Activated naive CD8-positive, alpha-beta T cell treated with anti-CD3 and anti-CD28 coated beads for 36 hours (primary cell): ENCODE measurements around the gene LENG9. TPM values are rescaled to one million over a fixed set of nuclear protein-coding genes. Genes with fewer than 3 reads are reported as not detected.
A peak's percentile ranks its signal among the peaks of the same experiment; 100 is the strongest.
"Not testable (repeated sequence)": the region's sequence is repeated elsewhere in the genome, so short reads cannot be mapped to it uniquely, and the experiment has no call there.

Experiments
- DNase-seq: peaks from one replicate; pipeline ENCODE4 v3.0.0; 2021
- H3K27ac Mint-ChIP-seq: one replicate; pipeline ENCODE4 v1.8.0; 2022; ENCODE audit warnings: mild to moderate bottlenecking, moderate library complexity, mixed read lengths
- H3K27me3 Mint-ChIP-seq: one replicate; pipeline ENCODE4 v1.8.0; 2022; ENCODE audit warnings: mild to moderate bottlenecking, mixed read lengths
- H3K36me3 Mint-ChIP-seq: one replicate; pipeline ENCODE4 v1.8.0; 2021; ENCODE audit warnings: mild to moderate bottlenecking, mixed read lengths
- H3K4me1 Mint-ChIP-seq: one replicate; pipeline ENCODE4 v1.8.0; 2021; ENCODE audit warnings: mixed read lengths
- H3K4me3 Mint-ChIP-seq: one replicate; pipeline ENCODE4 v1.8.0; 2022; ENCODE audit warnings: mild to moderate bottlenecking, moderate library complexity, mixed read lengths
- H3K9me3 Mint-ChIP-seq: one replicate; pipeline ENCODE4 v1.8.0; 2022; ENCODE audit warnings: mixed read lengths
- total RNA-seq, 2 experiments: library from RNA; stranded (reverse); gene quantifications; one replicate each; pipeline ENCODE4 v1.2.3, GENCODE V29; 2021

LENG9 gene
- total RNA-seq, 2 experiments from 2014 or later = 4.3 to 4.9 TPM

DNA sequence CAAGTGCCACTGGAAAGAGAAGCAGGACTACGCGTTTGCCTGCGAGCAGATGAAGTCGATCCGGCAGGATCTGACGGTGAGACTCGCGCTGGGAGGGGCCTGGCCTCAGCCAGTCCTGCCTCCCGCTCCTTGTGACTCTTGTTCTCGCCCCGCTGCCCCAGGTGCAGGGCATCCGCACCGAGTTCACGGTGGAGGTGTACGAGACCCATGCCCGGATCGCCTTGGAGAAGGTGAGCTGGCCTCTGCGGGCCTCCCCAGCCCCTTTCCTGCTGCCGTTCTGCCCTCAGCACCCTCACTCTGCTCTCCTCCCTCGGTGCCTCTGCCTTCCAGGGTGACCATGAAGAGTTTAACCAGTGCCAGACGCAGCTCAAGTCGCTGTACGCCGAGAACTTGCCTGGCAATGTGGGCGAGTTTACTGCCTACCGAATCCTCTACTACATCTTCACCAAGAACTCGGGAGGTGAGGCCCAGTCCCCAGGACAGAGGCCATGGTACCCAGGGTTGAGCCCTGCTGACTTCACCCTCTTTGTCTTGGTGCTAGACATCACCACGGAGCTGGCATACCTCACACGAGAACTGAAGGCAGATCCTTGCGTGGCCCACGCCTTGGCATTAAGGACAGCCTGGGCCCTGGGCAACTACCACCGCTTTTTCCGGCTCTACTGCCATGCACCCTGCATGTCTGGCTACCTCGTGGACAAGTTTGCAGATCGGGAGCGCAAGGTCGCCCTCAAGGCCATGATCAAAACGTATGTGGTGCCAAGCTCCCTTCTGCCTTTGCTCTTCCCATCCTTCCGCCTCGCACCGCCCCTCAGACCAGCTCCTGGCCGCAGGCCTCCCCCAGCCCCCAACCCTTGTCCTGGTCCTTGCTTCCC is 5.6 kb downstream of the LENG9 start:
- no peak for DNase-seq
- H3K36me3 Mint-ChIP-seq = peaks cover 19% of the 10 kb centered on the region
- no peak overlapping the region for H3K4me3 Mint-ChIP-seq
- H3K27ac Mint-ChIP-seq = peak overlapping the region; percentile 44
- H3K27me3 Mint-ChIP-seq = no peaks in the 10 kb centered on the region
- peaks cover 24% of the 10 kb centered on the region for H3K4me1 Mint-ChIP-seq
- H3K9me3 Mint-ChIP-seq = no peaks in the 10 kb centered on the region

DNA sequence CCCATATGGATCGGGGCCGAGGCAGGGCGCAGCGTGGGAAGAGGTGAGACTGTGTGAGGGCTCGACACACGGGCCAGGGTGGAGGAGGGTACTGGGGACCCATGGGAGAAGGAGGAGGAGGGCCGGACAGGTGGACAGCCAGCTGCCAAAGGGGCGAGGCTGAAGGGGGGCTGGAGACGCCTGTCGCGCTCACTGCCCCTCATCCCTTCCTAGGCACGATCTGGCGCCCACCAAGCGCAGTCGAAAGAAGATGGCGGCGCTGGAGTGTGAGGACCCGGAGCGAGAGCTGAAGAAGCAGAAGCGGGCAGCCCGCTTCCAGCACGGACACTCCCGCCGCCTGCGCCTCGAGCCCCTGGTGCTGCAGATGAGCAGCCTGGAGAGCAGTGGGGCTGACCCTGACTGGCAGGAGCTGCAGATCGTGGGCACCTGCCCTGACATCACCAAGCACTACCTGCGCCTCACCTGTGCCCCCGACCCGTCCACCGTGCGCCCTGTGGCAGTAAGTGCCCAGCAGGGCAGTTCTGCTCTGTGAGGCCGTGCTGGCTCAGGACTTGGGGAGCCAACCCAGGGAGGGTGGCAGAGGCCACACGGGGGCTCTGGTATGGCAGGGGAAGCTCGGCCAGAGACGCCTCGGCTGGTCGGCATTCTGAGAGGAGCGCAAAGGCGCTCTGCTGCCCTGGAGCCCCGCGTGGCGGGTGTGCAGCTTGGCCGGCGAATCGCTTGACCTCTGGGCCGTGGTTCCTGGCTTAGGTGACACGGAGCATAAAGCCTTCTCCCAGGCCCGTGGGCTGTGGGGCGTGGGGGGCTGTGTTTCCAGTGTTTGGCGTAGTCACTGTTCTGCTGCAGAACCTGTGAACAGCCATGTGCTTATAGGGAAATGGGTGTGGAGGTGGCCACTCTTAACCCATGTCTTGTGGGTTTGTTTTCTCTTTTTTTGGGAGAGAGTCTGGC is 6.9 kb downstream of the LENG9 start:
- H3K4me3 Mint-ChIP-seq = no peak overlapping the region
- H3K36me3 Mint-ChIP-seq = peaks cover 16% of the 10 kb centered on the region
- no peaks in the 10 kb centered on the region for H3K9me3 Mint-ChIP-seq
- no peak overlapping the region for H3K27ac Mint-ChIP-seq
- H3K27me3 Mint-ChIP-seq = no peaks in the 10 kb centered on the region
- no peak for DNase-seq
- peaks cover 24% of the 10 kb centered on the region for H3K4me1 Mint-ChIP-seq

DNA sequence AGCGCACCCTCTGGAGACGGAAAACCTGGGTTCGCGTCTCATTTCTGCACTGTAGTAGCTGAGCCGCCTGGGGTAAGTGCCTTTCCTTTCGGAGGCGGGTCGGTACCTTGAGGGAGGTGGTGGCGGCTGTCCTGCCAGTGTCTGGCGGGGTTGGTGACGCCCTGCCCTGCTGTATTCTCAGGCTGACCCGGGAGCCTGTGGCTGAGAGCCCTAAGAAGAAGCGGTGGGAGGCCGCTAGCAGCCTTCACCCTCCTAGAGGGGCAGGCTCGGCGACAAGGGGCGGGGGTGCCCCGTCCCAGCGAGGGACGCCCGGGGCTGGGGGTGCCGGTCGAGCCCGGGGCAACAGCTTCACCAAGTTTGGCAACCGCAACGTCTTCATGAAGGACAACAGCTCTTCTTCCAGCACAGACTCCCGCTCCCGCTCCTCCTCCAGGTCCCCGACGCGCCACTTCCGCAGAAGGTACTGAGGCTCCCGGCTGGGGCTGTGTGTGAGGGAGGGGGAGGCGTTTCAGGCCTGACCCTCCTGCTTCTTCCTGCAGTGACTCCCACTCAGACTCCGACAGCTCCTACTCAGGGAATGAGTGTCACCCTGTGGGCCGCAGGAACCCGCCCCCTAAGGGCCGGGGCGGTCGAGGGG is 7.7 kb downstream of the LENG9 start:
- Mint-ChIP-seq H3K9me3 (no peaks in the 10 kb centered on the region), H3K4me3 (no peak overlapping the region), H3K36me3 (peaks cover 19% of the 10 kb centered on the region), H3K27me3 (no peaks in the 10 kb centered on the region), H3K27ac (no peak overlapping the region), H3K4me1 (peaks cover 29% of the 10 kb centered on the region)
- DNase-seq = no peak

DNA sequence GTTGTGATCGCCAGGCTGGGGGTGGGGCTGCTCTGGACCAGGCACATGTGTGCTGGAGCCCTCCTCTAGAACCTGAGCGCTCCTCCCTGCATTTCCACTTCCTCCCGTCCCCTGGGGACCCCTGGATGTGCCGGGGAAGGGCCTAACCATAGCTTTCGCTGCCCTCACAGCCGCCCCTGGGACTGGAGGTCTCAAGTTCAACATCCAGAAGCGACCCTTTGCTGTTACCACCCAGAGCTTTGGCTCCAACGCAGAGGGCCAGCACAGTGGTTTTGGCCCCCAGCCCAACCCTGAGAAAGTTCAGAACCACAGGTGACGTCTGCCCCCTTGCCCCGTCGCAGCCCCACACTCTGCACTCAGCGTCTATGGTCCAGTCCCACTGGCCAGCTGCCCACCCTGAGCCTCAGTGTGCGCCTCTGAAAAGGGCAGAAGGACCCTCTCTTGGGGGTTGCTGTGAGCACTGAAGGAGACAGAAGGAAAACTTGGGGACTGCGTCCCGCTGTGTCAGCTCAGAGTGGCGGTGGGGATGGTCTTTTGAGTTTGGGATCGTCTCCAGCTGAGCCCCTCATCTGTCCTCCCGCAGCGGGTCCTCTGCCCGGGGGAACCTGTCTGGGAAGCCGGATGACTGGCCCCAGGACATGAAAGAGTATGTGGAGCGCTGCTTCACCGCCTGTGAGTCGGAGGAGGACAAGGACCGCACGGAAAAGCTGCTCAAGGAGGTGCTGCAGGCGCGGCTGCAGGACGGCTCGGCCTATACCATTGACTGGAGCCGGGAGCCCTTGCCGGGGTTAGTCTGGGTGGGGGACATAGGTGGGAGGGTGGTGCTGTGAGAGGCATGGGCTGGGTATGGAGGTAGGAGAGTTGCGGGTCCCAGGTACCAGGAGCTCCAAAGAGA is 8.6 kb downstream of the LENG9 start:
- Mint-ChIP-seq H3K4me1 (peaks cover 37% of the 10 kb centered on the region), H3K9me3 (no peaks in the 10 kb centered on the region), H3K27ac (no peak overlapping the region), H3K36me3 (peaks cover 26% of the 10 kb centered on the region), H3K27me3 (no peaks in the 10 kb centered on the region), H3K4me3 (no peak overlapping the region)
- DNase-seq = no peak

DNA sequence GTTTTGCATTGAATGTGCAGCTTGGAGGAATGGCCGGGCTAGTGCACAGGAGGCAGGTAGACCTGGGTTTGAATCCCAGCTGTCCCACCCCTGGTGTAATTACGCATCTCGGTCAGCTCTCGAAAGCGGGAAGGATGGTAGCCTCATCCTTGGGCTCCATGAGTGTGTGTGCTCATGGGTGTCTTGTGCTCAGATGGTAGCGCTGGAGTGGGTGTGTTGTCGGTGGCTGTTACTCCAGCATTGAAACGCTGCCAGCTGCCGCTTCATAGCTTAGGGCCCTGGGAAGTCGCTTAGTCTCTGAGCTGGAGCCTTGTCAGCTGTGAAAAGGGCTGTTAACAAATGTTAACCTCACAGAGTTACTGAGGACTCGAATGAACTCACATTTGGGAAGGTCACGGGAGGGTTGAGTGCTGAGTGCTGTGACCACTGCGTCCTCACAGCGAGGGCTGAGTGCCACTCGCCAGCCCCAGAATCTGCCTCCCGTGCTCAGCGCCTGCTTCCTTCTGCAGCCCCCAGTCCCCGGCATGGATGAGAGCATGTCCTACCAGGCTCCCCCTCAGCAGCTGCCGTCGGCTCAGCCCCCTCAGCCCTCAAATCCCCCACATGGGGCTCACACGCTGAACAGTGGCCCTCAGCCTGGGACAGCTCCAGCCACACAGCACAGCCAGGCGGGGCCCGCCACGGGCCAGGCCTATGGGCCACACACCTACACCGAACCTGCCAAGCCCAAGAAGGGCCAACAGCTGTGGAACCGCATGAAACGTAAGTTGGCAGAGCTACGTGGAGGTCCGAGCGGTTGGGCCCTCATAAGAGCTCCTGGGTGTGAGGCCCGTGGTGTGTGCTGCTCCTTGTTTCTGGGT is 9.4 kb downstream of the LENG9 start:
- DNase-seq = no peak
- peaks cover 31% of the 10 kb centered on the region for H3K36me3 Mint-ChIP-seq
- no peaks in the 10 kb centered on the region for H3K9me3 Mint-ChIP-seq
- H3K27ac Mint-ChIP-seq = no peak overlapping the region
- H3K4me1 Mint-ChIP-seq = peaks cover 37% of the 10 kb centered on the region
- H3K27me3 Mint-ChIP-seq = no peaks in the 10 kb centered on the region
- no peak overlapping the region for H3K4me3 Mint-ChIP-seq

DNA sequence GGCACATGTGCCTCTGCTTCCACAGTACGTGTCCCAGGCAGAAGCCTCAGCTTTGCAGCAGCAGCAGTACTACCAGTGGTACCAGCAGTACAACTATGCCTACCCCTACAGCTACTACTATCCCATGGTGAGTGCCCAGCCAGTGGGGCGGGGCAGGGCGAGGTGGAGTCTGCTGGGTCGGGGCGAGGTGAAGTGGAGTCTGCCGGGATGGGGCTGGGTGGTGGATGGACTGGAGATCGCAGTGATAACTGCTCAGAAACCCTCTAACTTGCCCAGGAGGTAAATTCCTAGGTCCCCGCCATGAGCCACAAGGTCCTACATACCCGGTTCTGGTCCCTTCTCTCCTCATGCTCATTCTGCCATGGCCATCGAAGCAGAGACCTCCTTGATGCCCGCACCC is 11.0 kb downstream of the LENG9 start:
- Mint-ChIP-seq H3K4me1 (peaks cover 31% of the 10 kb centered on the region), H3K4me3 (no peak overlapping the region)

DNA sequence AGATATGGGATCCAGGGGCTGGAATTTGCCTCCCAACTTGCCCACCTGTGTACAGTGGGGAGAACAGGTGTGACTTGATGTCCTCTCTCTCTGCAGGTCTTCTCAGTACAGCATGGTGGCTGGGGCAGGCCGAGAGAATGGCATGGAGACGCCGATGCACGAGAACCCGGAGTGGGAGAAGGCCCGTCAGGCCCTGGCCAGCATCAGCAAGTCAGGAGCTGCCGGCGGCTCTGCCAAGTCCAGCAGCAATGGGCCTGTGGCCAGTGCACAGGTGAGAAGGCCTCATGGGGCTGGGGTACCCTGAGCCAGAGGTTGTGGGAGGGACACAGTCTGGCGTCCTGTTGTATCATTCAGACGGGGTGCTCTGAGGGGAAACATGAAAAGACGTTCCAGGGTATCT is 11.6 kb downstream of the LENG9 start:
- no peak overlapping the region for H3K27ac Mint-ChIP-seq
- peaks cover 22% of the 10 kb centered on the region for H3K36me3 Mint-ChIP-seq
- H3K27me3 Mint-ChIP-seq = no peaks in the 10 kb centered on the region
- no peaks in the 10 kb centered on the region for H3K9me3 Mint-ChIP-seq
- DNase-seq = no peak
- no peak overlapping the region for H3K4me3 Mint-ChIP-seq
- peaks cover 37% of the 10 kb centered on the region for H3K4me1 Mint-ChIP-seq

More for the DNA sequence above, 11.0 kb downstream of the LENG9 start:
- Mint-ChIP-seq H3K27me3 (no peaks in the 10 kb centered on the region), H3K9me3 (no peaks in the 10 kb centered on the region), H3K27ac (no peak overlapping the region), H3K36me3 (peaks cover 22% of the 10 kb centered on the region)
- DNase-seq = no peak

DNA sequence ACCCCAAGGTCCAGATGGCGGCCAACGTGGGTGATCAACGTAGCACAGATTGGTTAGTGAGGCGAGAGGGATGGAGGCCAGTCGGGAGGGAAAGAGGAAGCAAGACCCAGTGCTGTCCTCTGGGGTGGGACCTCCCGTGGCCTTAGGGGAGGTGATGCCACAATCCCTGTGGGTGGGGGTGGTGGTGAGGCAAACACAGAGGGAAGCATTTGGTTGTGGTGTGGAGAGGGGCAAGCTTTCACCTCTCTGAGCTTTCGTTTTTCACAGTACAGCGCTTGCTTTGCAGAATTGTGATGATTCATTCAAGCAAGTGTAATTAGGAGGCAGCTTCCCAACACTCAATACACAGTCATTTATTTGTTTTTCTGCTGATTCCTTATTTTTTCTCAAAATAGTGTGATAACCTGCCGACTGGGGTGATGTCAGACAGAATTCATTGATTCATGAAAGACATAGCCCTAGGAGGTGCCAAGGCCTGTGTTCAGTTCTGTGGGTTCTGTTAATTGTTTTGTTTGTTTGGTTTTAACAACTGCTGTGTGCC is 12.2 kb downstream of the LENG9 start:
- Mint-ChIP-seq H3K36me3 (peaks cover 22% of the 10 kb centered on the region), H3K4me3 (peak overlapping the region; percentile 100), H3K27ac (peak overlapping the region; percentile 78), H3K27me3 (no peaks in the 10 kb centered on the region), H3K4me1 (peaks cover 40% of the 10 kb centered on the region), H3K9me3 (no peaks in the 10 kb centered on the region)
- no peak for DNase-seq

DNA sequence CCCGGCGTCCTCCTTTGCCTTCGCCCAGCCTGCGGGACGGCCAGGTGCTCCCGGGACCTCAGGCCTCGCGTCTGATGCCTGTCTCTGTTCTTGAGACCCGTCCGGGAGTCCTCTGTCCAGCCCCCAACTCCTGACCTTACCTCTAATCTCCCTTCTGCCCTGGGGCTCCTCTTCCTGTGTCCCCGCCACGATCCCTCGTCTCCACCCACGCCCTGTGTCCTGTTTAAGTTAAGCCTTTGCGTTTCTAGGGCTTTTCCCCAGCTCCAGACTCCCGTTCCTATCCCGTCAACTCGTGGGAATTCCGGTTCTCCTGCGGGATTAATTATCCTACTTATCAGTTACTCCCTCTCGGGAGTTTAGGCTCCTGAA is 13.9 kb downstream of the LENG9 start:
- Mint-ChIP-seq H3K9me3 (no peaks in the 10 kb centered on the region), H3K27ac (peak overlapping the region; percentile 97), H3K27me3 (no peaks in the 10 kb centered on the region), H3K4me1 (peaks cover 40% of the 10 kb centered on the region), H3K36me3 (peaks cover 26% of the 10 kb centered on the region), H3K4me3 (peak overlapping the region; percentile 100)
- DNase-seq = no peak

DNA sequence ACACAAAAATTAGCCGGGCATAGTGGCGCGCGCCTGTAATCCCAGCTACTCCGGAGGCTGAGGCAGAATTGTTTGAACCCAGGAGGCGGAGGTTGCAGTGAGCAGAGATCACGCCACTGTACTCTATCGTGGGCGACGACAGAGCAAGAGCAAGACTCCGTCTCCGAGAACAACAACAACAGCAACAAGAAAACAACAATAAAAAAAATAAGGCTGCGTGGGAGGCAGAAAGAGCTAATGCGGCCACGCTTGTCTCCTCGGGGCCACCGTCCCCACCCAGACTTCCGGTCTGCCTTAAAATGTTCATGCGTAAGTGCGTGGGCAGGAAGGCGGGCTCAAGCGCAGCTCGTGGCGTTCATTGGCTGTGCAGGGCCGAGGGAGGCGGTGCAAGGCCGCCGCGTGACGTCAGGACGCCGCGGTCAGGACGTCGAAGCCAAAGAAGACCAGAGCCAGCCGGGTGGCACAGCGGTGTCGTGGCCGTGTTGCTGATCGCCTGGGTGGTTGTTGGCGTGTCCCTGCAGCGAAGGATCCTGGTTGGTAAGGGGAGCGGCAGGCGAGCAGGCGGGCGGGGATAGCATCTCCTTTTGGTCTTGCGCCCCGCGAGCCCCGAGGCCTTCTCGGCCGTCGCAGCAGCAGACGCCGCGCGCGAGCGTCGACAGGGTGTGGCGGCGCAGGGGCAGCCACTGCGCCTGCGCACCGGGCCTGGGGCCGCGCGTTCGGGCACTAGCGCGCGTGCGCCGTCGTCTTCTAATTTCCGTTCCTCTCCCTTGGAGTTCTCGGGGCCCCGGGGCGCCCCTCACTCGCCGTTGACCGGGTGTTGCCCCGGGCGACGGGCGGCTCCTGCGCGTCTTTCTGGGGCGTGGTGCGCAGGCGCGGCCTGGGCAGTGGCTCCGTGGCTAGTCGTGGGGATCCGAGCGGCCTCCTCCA is 14.5 kb downstream of the LENG9 start, which contains the start of gene LENG8:
LENG8 (plus strand) TSS at position 426 of the 927 bp plus-strand sequence. CDS start 2,146 bp downstream, outside the sequence.
- Mint-ChIP-seq H3K9me3 (no peaks in the 10 kb centered on the region), H3K27ac (peak within 1 kb of the TSS; percentile 97), H3K36me3 (peaks cover 28% of the 10 kb centered on the region), H3K4me3 (peak within 1 kb of the TSS; percentile 100), H3K4me1 (peaks cover 40% of the 10 kb centered on the region), H3K27me3 (no peaks in the 10 kb centered on the region)
- peak; percentile 97 for DNase-seq

DNA sequence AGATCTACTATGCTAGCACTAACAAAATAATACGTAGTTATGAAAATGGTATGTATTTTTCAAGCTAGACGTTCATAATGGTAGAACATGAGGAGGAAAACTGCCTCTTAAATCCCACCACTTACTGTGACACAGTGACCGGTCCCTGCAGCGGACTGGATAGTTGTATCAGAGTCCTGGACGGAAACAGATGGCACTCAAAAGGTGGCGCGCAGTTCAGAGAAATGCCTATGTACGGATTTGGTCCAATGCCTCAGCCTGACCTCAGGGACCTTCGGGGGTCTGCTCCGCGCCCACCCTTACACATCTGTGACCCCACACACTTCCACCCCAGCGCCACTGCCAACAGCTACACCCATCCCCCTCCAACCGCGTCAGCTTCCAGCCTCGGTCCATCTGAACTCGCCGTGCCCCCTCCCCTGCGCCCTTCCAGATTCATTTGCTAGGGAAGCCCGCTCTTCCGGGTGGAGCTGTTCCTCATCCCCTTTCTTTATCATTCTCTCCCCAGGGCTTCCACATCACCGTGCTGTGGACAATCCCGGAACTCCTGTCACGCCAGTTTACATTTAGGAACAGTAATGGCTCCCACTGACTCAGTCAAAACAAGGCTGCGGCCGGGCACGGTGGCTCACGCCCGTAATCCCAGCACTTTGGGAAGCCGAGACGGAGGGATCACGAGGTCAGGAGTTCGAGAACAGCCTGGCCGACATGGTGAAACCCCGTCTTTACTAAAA is 15.4 kb downstream of the LENG9 start:
- Mint-ChIP-seq H3K36me3 (peaks cover 29% of the 10 kb centered on the region), H3K27ac (peak overlapping the region; percentile 97), H3K9me3 (no peaks in the 10 kb centered on the region), H3K4me3 (peak overlapping the region; percentile 100), H3K4me1 (peaks cover 35% of the 10 kb centered on the region), H3K27me3 (no peaks in the 10 kb centered on the region)
- DNase-seq = peak; percentile 44

DNA sequence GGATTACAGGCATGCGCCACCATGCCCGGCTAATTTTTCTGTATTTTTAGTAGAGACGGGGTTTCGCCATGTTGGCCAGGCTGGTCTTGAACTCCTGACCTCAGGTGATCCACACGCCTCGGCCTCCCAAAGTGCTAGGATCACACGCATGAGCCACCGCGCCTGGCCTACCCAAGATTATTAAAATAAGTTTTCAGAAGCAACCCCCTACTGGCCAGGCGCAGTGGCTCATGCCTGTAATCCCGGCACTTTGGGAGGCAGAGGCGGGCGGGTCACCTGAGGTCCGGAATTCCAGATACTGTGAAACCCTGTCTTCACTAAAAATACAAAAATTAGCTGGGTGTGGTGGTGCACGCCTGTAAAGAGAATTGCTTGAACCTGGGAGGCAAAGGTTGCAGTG is 17.2 kb downstream of the LENG9 start:
- Mint-ChIP-seq H3K36me3 (peaks cover 34% of the 10 kb centered on the region), H3K4me1 (peaks cover 25% of the 10 kb centered on the region)
- H3K9me3 Mint-ChIP-seq, H3K27me3 Mint-ChIP-seq, H3K4me3 Mint-ChIP-seq, DNase-seq, H3K27ac Mint-ChIP-seq: not testable (repeated sequence)
